Spinal cord (tissue), 10 donors: ENCODE data around the gene KMO. TPM values are rescaled to one million over a fixed set of nuclear protein-coding genes. Genes with fewer than 3 reads are reported as not detected.

Experiments used
- DNase-seq, 6 donors: peaks; one replicate each; pipeline versions ENCODE4 v3.0.0 to v3.0.0-alpha.2; 2013 to 2015; ENCODE audit warnings: low spot score in 6 of 6, low read depth in 4 of 6
- H3K27ac ChIP-seq: one replicate; pipeline ENCODE4 v1.5.1; 2013; ENCODE audit warnings: low read depth, low read length, control low read depth
- H3K27me3 ChIP-seq: one replicate; pipeline ENCODE4 v1.6.1; 2013; ENCODE audit warnings: low read length; ENCODE audit not compliant: control insufficient read depth, insufficient read depth
- H3K36me3 ChIP-seq: one replicate; pipeline ENCODE4 v1.6.1; 2013; ENCODE audit warnings: low read length; ENCODE audit not compliant: control insufficient read depth, insufficient read depth
- H3K4me1 ChIP-seq: one replicate; pipeline ENCODE4 v1.6.1; 2013; ENCODE audit warnings: low read length; ENCODE audit not compliant: control insufficient read depth, insufficient read depth
- H3K4me3 ChIP-seq: one replicate; pipeline ENCODE4 v1.5.1; 2013; ENCODE audit warnings: low read depth, low read length, control low read depth
- H3K9me3 ChIP-seq: one replicate; pipeline ENCODE4 v1.6.1; 2013; ENCODE audit warnings: low read length; ENCODE audit not compliant: control insufficient read depth, insufficient read depth
- WGBS: methylation state at CpG from one replicate; pipeline ENCODE4 v1.1.5; 2013; ENCODE audit warnings: missing lambda C conversion rate; ENCODE audit not compliant: insufficient coverage; 5-methylcytosine and 5-hydroxymethylcytosine counted together
- polyA plus RNA-seq, 2 donors: library from polyadenylated mRNA; unstranded; fragments of 120-200 nt; gene quantifications; one replicate each; pipeline ENCODE4 v1.2.1, GENCODE V29; 2013; ENCODE audit not compliant: insufficient read length in 2 of 2
- total RNA-seq, 2 donors: library from RNA; depleted of rRNA in 1 of 2; stranded (reverse); fragments of 120-200 nt in 1 of 2; fragments of >200 nt in 1 of 2; gene quantifications; one replicate each; pipeline versions ENCODE4 v1.2.3 to v1.2.4, GENCODE V29; 2013 to 2014
- donor health status: healthy.

Gene KMO
- total and polyA plus RNA-seq, 4 donors: 0.39 to 0.99 (median 0.43) TPM

DNA sequence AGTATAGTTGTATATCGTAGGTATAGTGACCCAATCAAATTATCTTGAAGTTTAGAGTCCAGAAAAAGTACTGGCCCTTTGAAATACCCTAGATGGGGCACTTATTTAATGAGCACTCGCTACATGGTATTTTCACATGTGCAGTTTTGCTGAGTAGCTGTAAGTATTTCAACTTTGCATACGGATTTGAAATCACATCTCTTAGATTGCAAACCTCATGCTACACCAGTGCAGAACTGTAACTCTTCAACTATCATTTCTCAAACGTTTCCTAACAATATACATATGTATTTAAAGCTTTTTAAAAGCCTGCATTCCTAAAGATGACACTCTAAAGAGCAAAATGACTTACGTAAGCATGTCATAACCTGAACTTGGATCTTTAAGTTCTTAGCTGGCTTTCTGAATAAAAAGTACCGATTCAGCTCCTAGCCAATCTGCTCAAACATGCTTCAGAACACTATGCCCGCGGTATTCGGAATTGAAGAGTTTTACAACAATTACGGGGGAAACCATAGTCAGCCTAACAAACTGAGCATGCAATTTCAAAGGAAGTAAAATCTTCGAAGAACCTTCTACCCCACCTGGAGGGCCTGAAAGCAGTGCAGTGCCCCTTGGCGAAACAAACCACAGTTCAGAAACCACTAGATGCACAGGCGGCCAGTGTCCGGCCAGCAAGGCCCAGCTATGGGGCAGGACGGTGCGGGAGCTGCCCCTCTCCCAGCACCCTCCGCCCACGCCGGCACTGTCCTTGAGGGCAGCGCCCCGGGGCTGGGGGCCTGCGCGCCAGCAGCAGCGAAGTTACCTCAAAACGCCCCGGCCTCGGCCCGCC, 13.5 kb upstream of the KMO start:
- peak overlapping the region; percentile 36 for H3K4me3 ChIP-seq
- DNase-seq: peak in 2 of 6 donors; percentile 9 to 34
- H3K27ac ChIP-seq: peak overlapping the region; percentile 84
- no peaks in the 10 kb centered on the region for H3K9me3 ChIP-seq
- 5% methylated on average over 26 of the region's 28 CpGs for WGBS
- no peaks in the 10 kb centered on the region for H3K36me3 ChIP-seq
- H3K4me1 ChIP-seq: no peaks in the 10 kb centered on the region
- H3K27me3 ChIP-seq: peaks cover 3% of the 10 kb centered on the region

DNA sequence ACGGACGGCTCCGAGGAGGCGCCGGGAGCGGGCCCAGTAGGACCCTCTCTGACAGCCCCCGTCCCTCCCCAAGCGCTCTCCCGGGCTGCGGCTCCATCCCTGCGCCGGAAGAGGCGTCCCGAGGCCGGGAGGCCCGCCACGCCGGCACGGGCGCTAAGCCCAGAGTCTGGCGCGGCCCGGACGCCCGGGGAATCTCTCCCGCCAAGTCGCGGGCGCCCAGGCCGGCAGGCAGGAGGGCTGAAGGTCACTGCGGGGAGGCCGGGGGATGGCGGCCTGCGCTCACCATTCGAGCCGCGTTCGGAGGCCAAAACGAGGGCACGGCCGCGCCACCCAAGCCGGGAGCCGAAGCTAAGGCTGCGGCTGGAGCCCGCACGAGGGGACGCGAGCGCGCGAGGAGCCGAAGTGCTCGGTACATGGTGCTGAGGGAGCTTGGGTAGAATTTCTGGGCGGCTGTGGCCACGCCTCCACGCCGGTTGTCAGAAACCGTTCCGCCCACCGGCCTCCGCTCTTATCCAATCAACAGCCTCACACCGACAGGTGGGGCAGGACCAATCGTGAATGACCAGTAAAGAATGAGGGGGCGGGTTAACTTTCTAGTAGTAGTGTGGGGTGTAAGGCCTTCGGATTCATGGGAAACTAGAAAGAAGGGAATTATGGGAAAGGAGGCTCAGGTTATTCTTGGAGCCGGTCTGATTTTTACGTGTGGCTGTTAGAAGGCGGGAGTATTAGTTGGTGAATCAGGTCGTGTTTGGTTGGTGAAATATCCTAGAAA, 12.7 kb upstream of the KMO start, which contains the start of gene FH:
FH (minus strand) TSS at position 448 of the 772 bp plus-strand sequence; CDS start at position 415, 33 bp downstream.
- Histone ChIP-seq H3K36me3 (no peaks in the 10 kb centered on the region), H3K4me3 (peak within 1 kb of the TSS; percentile 36), H3K9me3 (no peaks in the 10 kb centered on the region), H3K27ac (peak within 1 kb of the TSS; percentile 84), H3K4me1 (no peaks in the 10 kb centered on the region), H3K27me3 (peaks cover 3% of the 10 kb centered on the region)
- WGBS: 0% methylated on average over 67 of the region's 70 CpGs
- DNase-seq: peak; percentile 90 to 100 (median 97)

DNA sequence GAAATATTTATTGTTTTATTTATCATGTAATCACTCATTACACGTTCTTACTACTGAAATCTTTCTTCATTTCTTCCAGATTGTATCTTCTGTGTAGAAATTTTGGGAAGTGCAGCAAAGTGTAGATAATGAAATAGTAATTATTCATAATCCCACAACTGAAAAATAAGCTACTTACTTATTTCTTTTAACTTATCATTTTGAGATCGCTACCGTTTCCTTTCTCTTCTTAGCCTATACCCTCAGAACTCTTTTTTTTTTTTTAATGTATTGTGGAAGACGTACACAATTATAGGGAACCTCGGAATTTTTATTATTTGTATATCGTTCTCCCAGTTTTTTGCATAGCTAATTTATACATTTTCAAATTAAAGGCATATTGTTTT, 12.1 kb upstream of the KMO start:
- peak overlapping the region; percentile 36 for H3K4me3 ChIP-seq
- no peaks in the 10 kb centered on the region for H3K36me3 ChIP-seq
- no peaks in the 10 kb centered on the region for H3K9me3 ChIP-seq
- no peak for DNase-seq
- H3K4me1 ChIP-seq: no peaks in the 10 kb centered on the region
- peak overlapping the region; percentile 74 for H3K27ac ChIP-seq
- peaks cover 3% of the 10 kb centered on the region for H3K27me3 ChIP-seq
- no CpG with 5 or more reads among the region's 6 CpGs for WGBS

DNA sequence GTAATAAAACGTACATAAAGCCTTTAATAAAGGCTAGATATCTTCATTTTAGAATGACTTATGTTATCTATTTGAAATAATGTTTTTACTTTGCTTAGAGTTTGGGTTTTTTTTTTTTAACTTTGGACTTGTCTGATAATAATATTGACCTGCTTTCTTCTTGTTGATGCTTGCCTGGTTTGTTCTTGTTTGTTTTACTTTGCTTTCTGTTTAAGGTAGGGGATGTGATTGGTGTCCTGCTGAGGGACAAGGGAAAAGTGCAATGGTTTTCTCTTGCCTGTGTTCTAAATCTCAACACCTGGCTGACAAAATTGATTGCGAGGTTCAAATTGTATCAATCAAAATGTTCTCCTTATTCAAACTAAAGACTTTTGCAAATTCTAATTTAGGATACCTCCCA, 10.5 kb upstream of the KMO start:
- Histone ChIP-seq H3K27ac (no peak overlapping the region), H3K27me3 (peaks cover 3% of the 10 kb centered on the region), H3K36me3 (no peaks in the 10 kb centered on the region), H3K4me3 (no peak overlapping the region), H3K9me3 (no peaks in the 10 kb centered on the region), H3K4me1 (no peaks in the 10 kb centered on the region)
- no peak for DNase-seq
- no CpG with 5 or more reads among the region's 2 CpGs for WGBS

GRCh38 chr1:241525026-241525425, 7.2 kb upstream of the KMO start:
- WGBS: no CpG with 5 or more reads among the region's 3 CpGs
- DNase-seq: no peak

GRCh38 chr1:241527146-241527545, 5.0 kb upstream of the KMO start:
- Histone ChIP-seq H3K27ac (no peak overlapping the region), H3K4me3 (no peak overlapping the region), H3K27me3 (peaks cover 3% of the 10 kb centered on the region), H3K36me3 (no peaks in the 10 kb centered on the region), H3K9me3 (no peaks in the 10 kb centered on the region), H3K4me1 (no peaks in the 10 kb centered on the region)
- WGBS: no CpG with 5 or more reads among the region's 3 CpGs
- no peak for DNase-seq

More at GRCh38 chr1:241525026-241525425, 7.2 kb upstream of the KMO start:
- Histone ChIP-seq H3K9me3 (no peaks in the 10 kb centered on the region), H3K36me3 (no peaks in the 10 kb centered on the region), H3K27me3 (peaks cover 3% of the 10 kb centered on the region), H3K27ac (no peak overlapping the region), H3K4me1 (no peaks in the 10 kb centered on the region), H3K4me3 (no peak overlapping the region)

GRCh38 chr1:241531195-241532161, 700 bp upstream of the KMO start:
- no peaks in the 10 kb centered on the region for H3K27me3 ChIP-seq
- peak overlapping the region; percentile 54 for H3K4me3 ChIP-seq
- no peaks in the 10 kb centered on the region for H3K4me1 ChIP-seq
- no peak overlapping the region for H3K27ac ChIP-seq
- WGBS: 29% methylated on average over 1 of the region's 11 CpGs
- H3K9me3 ChIP-seq: no peaks in the 10 kb centered on the region
- H3K36me3 ChIP-seq: no peaks in the 10 kb centered on the region
- peak in 5 of 6 donors; percentile 39 to 89 (median 57) for DNase-seq

- H3K27me3 ChIP-seq: no peaks in the 10 kb centered on the region
- no peaks in the 10 kb centered on the region for H3K36me3 ChIP-seq
- no peak for DNase-seq
- no peaks in the 10 kb centered on the region for H3K9me3 ChIP-seq
- no peak overlapping the region for H3K27ac ChIP-seq
- H3K4me1 ChIP-seq: no peaks in the 10 kb centered on the region
- 97% methylated on average over 4 of the region's 7 CpGs for WGBS
- no peak overlapping the region for H3K4me3 ChIP-seq
Observed at GRCh38 chr1:241532864-241533263, 686 bp downstream of the KMO start.
